K562 (cell line): ENCODE data around the gene NEUROD2. TPM values are rescaled to one million over a fixed set of nuclear protein-coding genes. Genes with fewer than 3 reads are reported as not detected.
A peak's percentile ranks its signal among the peaks of the same experiment; 100 is the strongest.

Experiments
- CHAMP1 ChIP-seq: fragments of 450-650 bp; IDR thresholded peaks from 2 replicates; pipeline ENCODE4 v1.6.1; 2016; ENCODE audit warnings: mild to moderate bottlenecking
- CREB1 ChIP-seq, 2 experiments: sonication (generic) in 1 of 2; formaldehyde crosslinking in 1 of 2; IDR thresholded peaks; 2 replicates each; pipeline versions ENCODE4 v1.6.1 to v1.8.0; 2012 to 2022; ENCODE audit warnings: inconsistent platforms in 1 of 2, mild to moderate bottlenecking in 1 of 2, missing genetic modification reagents in 1 of 2, moderate library complexity in 1 of 2
- ELK1 ChIP-seq: sonication (generic); formaldehyde crosslinking; IDR thresholded peaks from 2 replicates; pipeline ENCODE4 v1.8.1; 2022; ENCODE audit warnings: missing genetic modification reagents
- ESRRA ChIP-seq: fragments of 450-650 bp; IDR thresholded peaks from 2 replicates; pipeline ENCODE4 v1.6.1; 2014; ENCODE audit warnings: low read depth, mild to moderate bottlenecking, moderate library complexity, borderline replicate concordance
- ETV1 ChIP-seq: fragments of 450-650 bp; conservative IDR thresholded peaks from 2 replicates; pipeline ENCODE4 v1.6.1; 2016; ENCODE audit warnings: missing genetic modification characterization, control low read depth, low read depth, missing compliant biosample characterization
- HNRNPLL ChIP-seq: fragments of 200-400 bp; formaldehyde crosslinking; IDR thresholded peaks from 2 replicates; pipeline ENCODE4 v1.6.1; 2017; ENCODE audit warnings: low read length, low read depth, mild to moderate bottlenecking; ENCODE audit not compliant: poor library complexity, severe bottlenecking
- MEF2D ChIP-seq: conservative IDR thresholded peaks from 2 replicates; pipeline ENCODE4 v1.6.1; 2016; ENCODE audit warnings: low read depth, missing genetic modification characterization, missing compliant biosample characterization
- RAD51 ChIP-seq: fragments of 450-650 bp; IDR thresholded peaks from 2 replicates; pipeline ENCODE4 v1.7.1; 2016; ENCODE audit warnings: low read depth, mild to moderate bottlenecking, borderline replicate concordance
- RBM22 ChIP-seq: fragments of 200-400 bp; formaldehyde crosslinking; IDR thresholded peaks from 2 replicates; pipeline ENCODE4 v1.6.1; 2018; ENCODE audit warnings: low read length, low read depth; ENCODE audit not compliant: poor library complexity, severe bottlenecking
- SRSF7 ChIP-seq: fragments of 200-400 bp; formaldehyde crosslinking; optimal IDR thresholded peaks from 2 replicates; pipeline ENCODE3; 2017; ENCODE audit warnings: mild to moderate bottlenecking, low read depth, low read length
- TEAD4 ChIP-seq, 2 experiments: sonication (generic) in 1 of 2; formaldehyde crosslinking in 1 of 2; IDR thresholded peaks; 2 replicates each; pipeline versions ENCODE4 v1.6.1 to v1.8.0; 2012 to 2022; ENCODE audit warnings: borderline replicate concordance in 1 of 2, inconsistent platforms in 1 of 2, low read length in 1 of 2, mild to moderate bottlenecking in 1 of 2, missing genetic modification reagents in 1 of 2
- THRA ChIP-seq: fragments of 450-650 bp; IDR thresholded peaks from 2 replicates; pipeline ENCODE4 v1.6.1; 2017; ENCODE audit warnings: mild to moderate bottlenecking, moderate library complexity
- U2AF1 ChIP-seq: fragments of 200-400 bp; formaldehyde crosslinking; optimal IDR thresholded peaks from 2 replicates; pipeline ENCODE3; 2017; ENCODE audit warnings: mild to moderate bottlenecking, low read depth, low read length, moderate library complexity
- U2AF2 ChIP-seq: fragments of 200-400 bp; formaldehyde crosslinking; optimal IDR thresholded peaks from 2 replicates; pipeline ENCODE3; 2017; ENCODE audit warnings: low read depth, mild to moderate bottlenecking, low read length
- USF1 ChIP-seq: sonication (generic); formaldehyde crosslinking; IDR thresholded peaks from 2 replicates; pipeline ENCODE4 v1.9.0; 2022; ENCODE audit warnings: mild to moderate bottlenecking, missing genetic modification reagents
- USF2 ChIP-seq: sonication (generic); formaldehyde crosslinking; IDR thresholded peaks from 2 replicates; pipeline ENCODE4 v1.5.0; 2020; ENCODE audit warnings: missing genetic modification reagents
- VEZF1 ChIP-seq: fragments of 200-800 bp; sonication (Bioruptor generic); IDR thresholded peaks from 2 replicates; pipeline ENCODE4 v1.6.1; 2017; ENCODE audit warnings: missing genetic modification characterization, missing compliant biosample characterization
- polyA plus RNA-seq, 8 experiments: library from polyadenylated mRNA; depleted of rRNA in 4 of 8; stranded (reverse) in 5 of 8; unstranded in 3 of 8; fragments of >200 nt; fragmentation: Nextera tagmentation in 2 of 8; fragmentation: Illumina TruSeq in 1 of 8; extraction: Ambion mirVana in 2 of 8; extraction: Trizol in 1 of 8; gene quantifications; 2 replicates each; pipeline versions ENCODE4 v1.2.1 to v1.2.3, GENCODE V29; 2011 to 2014; ENCODE audit warnings: inconsistent platforms in 1 of 8, missing spikeins in 1 of 8
- total RNA-seq, 7 experiments: library from RNA; depleted of rRNA in 6 of 7; stranded (reverse); fragments of >200 nt in 6 of 7; fragmentation: Illumina TruSeq in 2 of 7; extraction: Trizol in 2 of 7; gene quantifications; 2 replicates each; pipeline versions ENCODE4 v1.2.1 to v1.2.3, GENCODE V29; 2011 to 2021; ENCODE audit warnings: low replicate concordance in 1 of 7

NEUROD2 gene
- total and polyA plus RNA-seq, 9 of the 15 experiments (the other 6 are each of a cell fraction or from before 2014, with no cell fraction given) = not detected

GRCh38 chr17:39573447-39574298, 34.0 kb downstream of the NEUROD2 start (continued):
- peak; percentile 12 for TF ChIP-seq RBM22
- no peak for TF ChIP-seq HNRNPLL
- no peak for TF ChIP-seq CHAMP1
- TF ChIP-seq ELK1 (CRISPR knock-in tag) = no peak
- TF ChIP-seq THRA = no peak
- peak; percentile 49 for TF ChIP-seq VEZF1 (CRISPR knock-in tag)
- TF ChIP-seq USF2 (CRISPR knock-in tag) = peak; percentile 64
- peak; percentile 74 for TF ChIP-seq USF1
- TF ChIP-seq TEAD4 (IDR thresholded peaks at IDR 0.05; ENCODE audit: low read length) = no peak
- no peak for TF ChIP-seq TEAD4 (CRISPR knock-in tag; IDR thresholded peaks at IDR 0.05; ENCODE audit: borderline replicate concordance)
- no peak for TF ChIP-seq CREB1 (IDR thresholded peaks at IDR 0.05)
- TF ChIP-seq CREB1 (CRISPR knock-in tag; IDR thresholded peaks at IDR 0.05) = no peak
- no peak for TF ChIP-seq U2AF1
- no peak for TF ChIP-seq MEF2D (tag)
- TF ChIP-seq U2AF2 = no peak
- peak; percentile 74 for TF ChIP-seq RAD51
- TF ChIP-seq ETV1 (tag) = no peak
- TF ChIP-seq SRSF7 = no peak
- no peak for TF ChIP-seq ESRRA
